ENCODE results near the gene TET3.

Gene TET3

DNA sequence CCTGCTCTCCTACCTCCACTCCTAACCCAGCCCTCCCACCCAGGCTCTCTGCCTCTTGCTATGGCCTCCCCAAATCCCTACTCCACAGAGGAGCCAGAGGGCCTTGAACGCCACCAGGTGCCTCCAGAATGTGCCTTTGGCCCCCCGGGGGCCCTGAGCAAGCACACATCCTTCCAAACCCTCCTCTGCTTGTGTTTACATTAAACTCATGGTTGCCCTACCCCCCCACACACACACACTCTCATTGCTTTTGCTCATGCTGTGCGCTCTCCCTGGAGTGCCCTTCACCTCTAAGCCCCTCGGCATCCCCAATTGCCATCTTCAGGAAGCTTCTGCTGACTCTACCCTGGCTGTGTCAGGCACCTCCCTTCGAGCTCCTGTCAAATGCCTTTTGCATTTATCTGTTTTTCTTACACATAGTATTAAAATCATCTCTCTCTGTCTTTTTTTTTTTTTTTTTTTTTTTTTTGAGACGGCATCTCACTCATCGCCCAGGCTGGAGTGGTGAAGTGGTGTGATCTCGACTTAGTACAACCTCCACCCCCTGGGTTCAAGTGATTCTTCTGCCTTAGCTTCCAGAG is 16.3 kb upstream of the TET3 start:
- no peak for TF ChIP-seq POLR2A (IDR thresholded peaks at IDR 0.05; ENCODE audit: extremely low read depth, insufficient read length)
- TF ChIP-seq MYC (IDR thresholded peaks at IDR 0.05; ENCODE audit: low read depth, low read length) = no peak
- no peak for TF ChIP-seq MAX (IDR thresholded peaks at IDR 0.05; ENCODE audit: low read depth, low read length)
- TF ChIP-seq, protein P1, sequence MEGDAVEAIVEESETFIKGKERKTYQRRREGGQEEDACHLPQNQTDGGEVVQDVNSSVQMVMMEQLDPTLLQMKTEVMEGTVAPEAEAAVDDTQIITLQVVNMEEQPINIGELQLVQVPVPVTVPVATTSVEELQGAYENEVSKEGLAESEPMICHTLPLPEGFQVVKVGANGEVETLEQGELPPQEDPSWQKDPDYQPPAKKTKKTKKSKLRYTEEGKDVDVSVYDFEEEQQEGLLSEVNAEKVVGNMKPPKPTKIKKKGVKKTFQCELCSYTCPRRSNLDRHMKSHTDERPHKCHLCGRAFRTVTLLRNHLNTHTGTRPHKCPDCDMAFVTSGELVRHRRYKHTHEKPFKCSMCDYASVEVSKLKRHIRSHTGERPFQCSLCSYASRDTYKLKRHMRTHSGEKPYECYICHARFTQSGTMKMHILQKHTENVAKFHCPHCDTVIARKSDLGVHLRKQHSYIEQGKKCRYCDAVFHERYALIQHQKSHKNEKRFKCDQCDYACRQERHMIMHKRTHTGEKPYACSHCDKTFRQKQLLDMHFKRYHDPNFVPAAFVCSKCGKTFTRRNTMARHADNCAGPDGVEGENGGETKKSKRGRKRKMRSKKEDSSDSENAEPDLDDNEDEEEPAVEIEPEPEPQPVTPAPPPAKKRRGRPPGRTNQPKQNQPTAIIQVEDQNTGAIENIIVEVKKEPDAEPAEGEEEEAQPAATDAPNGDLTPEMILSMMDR (IDR thresholded peaks at IDR 0.05; ENCODE audit: low read depth, low read length) = no peak
- no peak for DNase-seq (ENCODE audit: low read depth)

GRCh38 chr2:73969356-73969755 is 15.4 kb upstream of the TET3 start:
- no peak overlapping the region for H3K4me3 ChIP-seq (ENCODE audit: low read depth, low read length)
- DNase-seq (ENCODE audit: low read depth) = peak; percentile 76
- no peak; the same call in 1 of the 2 replicates for TF ChIP-seq MYC (IDR thresholded peaks at IDR 0.05; ENCODE audit: low read depth, low read length)
- TF ChIP-seq MAX (IDR thresholded peaks at IDR 0.05; ENCODE audit: low read depth, low read length) = no peak
- TF ChIP-seq, protein P1 (IDR thresholded peaks at IDR 0.05; ENCODE audit: low read depth, low read length) = no peak
- TF ChIP-seq POLR2A (IDR thresholded peaks at IDR 0.05; ENCODE audit: extremely low read depth, insufficient read length) = no peak

More for the DNA sequence above, 16.3 kb upstream of the TET3 start:
- no peak overlapping the region for H3K4me3 ChIP-seq (ENCODE audit: low read depth, low read length)

DNA sequence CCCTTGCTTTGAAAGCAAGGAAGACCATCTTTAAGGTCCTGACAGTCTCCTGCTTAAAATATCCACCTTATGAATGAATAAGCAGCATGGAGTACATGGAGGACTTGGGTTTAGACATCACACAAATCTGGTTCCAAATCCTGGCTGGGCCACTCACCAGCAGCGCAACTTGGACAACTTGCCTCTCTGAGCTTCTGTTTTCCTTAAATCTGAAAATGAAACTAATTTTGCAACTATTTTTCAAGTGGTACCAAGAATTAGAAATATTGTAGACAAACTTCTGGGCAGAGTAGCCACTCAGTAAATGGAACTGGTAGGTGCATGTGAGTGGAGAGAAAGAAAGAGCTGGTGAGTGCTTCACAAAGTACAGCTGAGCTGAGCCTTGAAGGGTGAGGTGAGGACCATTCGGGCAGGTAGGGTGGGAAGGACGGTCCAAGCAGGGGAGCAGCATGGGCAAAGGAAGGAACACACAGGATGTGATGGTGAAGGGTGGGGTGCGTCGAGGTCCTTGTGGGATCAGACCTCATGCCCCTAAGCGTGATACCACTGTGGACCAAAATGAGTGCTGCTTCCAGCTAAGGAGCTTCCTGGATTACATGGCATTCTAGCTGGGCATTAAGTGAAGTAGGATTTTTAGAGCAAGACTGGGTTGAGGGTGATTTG is 14.4 kb upstream of the TET3 start:
- DNase-seq (ENCODE audit: low read depth) = no peak
- TF ChIP-seq, protein P1 (IDR thresholded peaks at IDR 0.05; ENCODE audit: low read depth, low read length) = no peak
- TF ChIP-seq MAX (IDR thresholded peaks at IDR 0.05; ENCODE audit: low read depth, low read length) (no peak), MYC (IDR thresholded peaks at IDR 0.05; ENCODE audit: low read depth, low read length) (no peak), POLR2A (IDR thresholded peaks at IDR 0.05; ENCODE audit: extremely low read depth, insufficient read length) (no peak)
- peak overlapping the region; percentile 17 for H3K4me3 ChIP-seq (ENCODE audit: low read depth, low read length)

GRCh38 chr2:73970850-73971471 is 13.7 kb upstream of the TET3 start:
- peak overlapping the region; percentile 17 for H3K4me3 ChIP-seq (ENCODE audit: low read depth, low read length)
- peak; percentile 56; the same call in 1 of the 2 replicates for TF ChIP-seq MYC (IDR thresholded peaks at IDR 0.05; ENCODE audit: low read depth, low read length)
- TF ChIP-seq, protein P1 (IDR thresholded peaks at IDR 0.05; ENCODE audit: low read depth, low read length) = no peak
- TF ChIP-seq POLR2A (IDR thresholded peaks at IDR 0.05; ENCODE audit: extremely low read depth, insufficient read length) = no peak
- peak; percentile 63 for TF ChIP-seq MAX (IDR thresholded peaks at IDR 0.05; ENCODE audit: low read depth, low read length)
- peak; percentile 92 for DNase-seq (ENCODE audit: low read depth)

- no peak for DNase-seq (ENCODE audit: low read depth)
- no peak overlapping the region for H3K4me3 ChIP-seq (ENCODE audit: low read depth, low read length)
- TF ChIP-seq MAX (IDR thresholded peaks at IDR 0.05; ENCODE audit: low read depth, low read length) = no peak
- TF ChIP-seq, protein P1 (IDR thresholded peaks at IDR 0.05; ENCODE audit: low read depth, low read length) = no peak
- TF ChIP-seq MYC (IDR thresholded peaks at IDR 0.05; ENCODE audit: low read depth, low read length) = no peak
- TF ChIP-seq POLR2A (IDR thresholded peaks at IDR 0.05; ENCODE audit: extremely low read depth, insufficient read length) = no peak
Observed at GRCh38 chr2:73971722-73972121, 13.0 kb upstream of the TET3 start.

All from NB4 (cell line).